ENCODE results near the gene SYT12. TPM values are rescaled to one million over a fixed set of nuclear protein-coding genes. Genes with fewer than 3 reads are reported as not detected.

The SYT12 gene
- total and polyA plus RNA-seq, 4 donors, result 0.12 to 0.25 (median 0.17) TPM; not detected in 1

GRCh38 chr11:67072295-67072694 is 49.4 kb downstream of the SYT12 start:
- Histone ChIP-seq H3K9ac (ENCODE audit: insufficient read depth in 1 of 2, low read length in 2 of 2) (no peak overlapping the region), H3K9me3 (ENCODE audit: control insufficient read depth in 4 of 4, insufficient read depth in 3 of 4, low read length in 3 of 4) (no peaks in the 10 kb centered on the region), H3K27ac (ENCODE audit: low read depth in 1 of 2, low read length in 1 of 2) (no peak overlapping the region), H3K4me1 (ENCODE audit: control insufficient read depth in 5 of 5, insufficient read depth in 5 of 5, low read length in 5 of 5) (no peaks in the 10 kb centered on the region), H3K36me3 (ENCODE audit: control insufficient read depth in 4 of 4, insufficient read depth in 4 of 4, low read length in 4 of 4) (no peaks in the 10 kb centered on the region), H3K4me3 (no peak overlapping the region), H3K27me3 (ENCODE audit: control insufficient read depth in 3 of 3, insufficient read depth in 3 of 3, low read length in 2 of 3) (no peaks in the 10 kb centered on the region)
- DNase-seq (no peak), ATAC-seq (ENCODE audit: insufficient read depth, low FRiP score) (no peak)
- 82 to 91% methylated on average over 11 of the region's 11 CpGs for WGBS, 2 donors
- no peak for TF ChIP-seq CTCF (IDR thresholded peaks at IDR 0.05; ENCODE audit: control extremely low read depth, extremely low read depth)

- Histone ChIP-seq H3K36me3 (ENCODE audit: control insufficient read depth in 4 of 4, insufficient read depth in 4 of 4, low read length in 4 of 4) (no peaks in the 10 kb centered on the region), H3K9ac (ENCODE audit: insufficient read depth in 1 of 2, low read length in 2 of 2) (no peak overlapping the region), H3K9me3 (ENCODE audit: control insufficient read depth in 4 of 4, insufficient read depth in 3 of 4, low read length in 3 of 4) (no peaks in the 10 kb centered on the region), H3K27me3 (ENCODE audit: control insufficient read depth in 3 of 3, insufficient read depth in 3 of 3, low read length in 2 of 3) (no peaks in the 10 kb centered on the region), H3K4me3 (no peak overlapping the region), H3K27ac (ENCODE audit: low read depth in 1 of 2, low read length in 1 of 2) (no peak overlapping the region), H3K4me1 (ENCODE audit: control insufficient read depth in 5 of 5, insufficient read depth in 5 of 5, low read length in 5 of 5) (no peaks in the 10 kb centered on the region)
- ATAC-seq (ENCODE audit: insufficient read depth, low FRiP score) (no peak), DNase-seq (no peak)
- WGBS, 2 donors, result 93 to 97% methylated on average over 9 of the region's 9 CpGs
- TF ChIP-seq CTCF (IDR thresholded peaks at IDR 0.05; ENCODE audit: control extremely low read depth, extremely low read depth), result no peak
Observed at GRCh38 chr11:67073908-67074307, 51.0 kb downstream of the SYT12 start.

GRCh38 chr11:67076202-67076601 is 53.3 kb downstream of the SYT12 start:
- no peak for TF ChIP-seq CTCF (IDR thresholded peaks at IDR 0.05; ENCODE audit: control extremely low read depth, extremely low read depth)
- H3K36me3 ChIP-seq (ENCODE audit: control insufficient read depth in 4 of 4, insufficient read depth in 4 of 4, low read length in 4 of 4), result no peaks in the 10 kb centered on the region
- no peaks in the 10 kb centered on the region for H3K4me1 ChIP-seq (ENCODE audit: control insufficient read depth in 5 of 5, insufficient read depth in 5 of 5, low read length in 5 of 5)
- no peak overlapping the region for H3K4me3 ChIP-seq
- 85 to 89% methylated on average over 6 of the region's 6 CpGs for WGBS, 2 donors
- H3K9ac ChIP-seq (ENCODE audit: insufficient read depth in 1 of 2, low read length in 2 of 2), result no peak overlapping the region
- no peak for ATAC-seq (ENCODE audit: insufficient read depth, low FRiP score)
- no peak for DNase-seq
- H3K9me3 ChIP-seq (ENCODE audit: control insufficient read depth in 4 of 4, insufficient read depth in 3 of 4, low read length in 3 of 4), result no peaks in the 10 kb centered on the region
- H3K27me3 ChIP-seq (ENCODE audit: control insufficient read depth in 3 of 3, insufficient read depth in 3 of 3, low read length in 2 of 3), result no peaks in the 10 kb centered on the region
- no peak overlapping the region for H3K27ac ChIP-seq (ENCODE audit: low read depth in 1 of 2, low read length in 1 of 2)

- H3K9me3 ChIP-seq (ENCODE audit: control insufficient read depth in 4 of 4, insufficient read depth in 3 of 4, low read length in 3 of 4), result no peaks in the 10 kb centered on the region
- peaks cover 0 to 9% (median 4%) of the 10 kb centered on the region in 5 donors for H3K4me1 ChIP-seq (ENCODE audit: control insufficient read depth in 5 of 5, insufficient read depth in 5 of 5, low read length in 5 of 5)
- ATAC-seq (ENCODE audit: insufficient read depth, low FRiP score) (no peak), DNase-seq (no peak)
- H3K9ac ChIP-seq (ENCODE audit: insufficient read depth in 1 of 2, low read length in 2 of 2), result no peak overlapping the region
- WGBS, 2 donors, result 82 to 87% methylated on average over 6 of the region's 6 CpGs
- no peak overlapping the region for H3K4me3 ChIP-seq
- H3K36me3 ChIP-seq (ENCODE audit: control insufficient read depth in 4 of 4, insufficient read depth in 4 of 4, low read length in 4 of 4), result no peaks in the 10 kb centered on the region
- H3K27ac ChIP-seq (ENCODE audit: low read depth in 1 of 2, low read length in 1 of 2), result no peak overlapping the region
- TF ChIP-seq CTCF (IDR thresholded peaks at IDR 0.05; ENCODE audit: control extremely low read depth, extremely low read depth), result no peak
- H3K27me3 ChIP-seq (ENCODE audit: control insufficient read depth in 3 of 3, insufficient read depth in 3 of 3, low read length in 2 of 3), result no peaks in the 10 kb centered on the region
Observed at GRCh38 chr11:67079065-67079705, 56.3 kb downstream of the SYT12 start.

Measured in lung (tissue), 12 donors.